PC-9 (cell line): Measurements from ENCODE around the gene IKZF1. TPM values are rescaled to one million over a fixed set of nuclear protein-coding genes. Genes with fewer than 3 reads are reported as not detected.

Experiments
- BruUV-seq: library from RNA; stranded (reverse); fragments of 400-500 nt; replicated peaks from 2 replicates; lab custom pipeline; 2021; lab: Mats Ljungman, UMichigan
- CTCF ChIA-PET: fragments of 300-600 bp; sonication (Branson Sonifier 250); formaldehyde crosslinking; loops from one replicate; lab custom pipeline; 2022; ENCODE audit warnings: antibody characterized with exemption; lab: Charles Lee
- POLR2A ChIA-PET: fragments of 300-600 bp; sonication (Branson Sonifier 250); formaldehyde crosslinking; loops from one replicate; lab custom pipeline; 2022; ENCODE audit warnings: antibody characterized with exemption; ENCODE audit not compliant: unreplicated experiment; lab: Charles Lee
- DNase-seq, 2 experiments: peaks; one replicate each; pipeline versions ENCODE4 v3.0.0 to v3.0.0-alpha.2; 2015 to 2022; ENCODE audit warnings: mixed read lengths in 1 of 2
- H2AFZ ChIP-seq: fragments of 200-600 bp; sonication (generic); 2 replicates; pipeline ENCODE4 v1.8.1; 2017; ENCODE audit warnings: antibody characterized with exemption
- H3F3A ChIP-seq: fragments of 200-600 bp; sonication (generic); 2 replicates; pipeline ENCODE4 v1.8.1; 2017; ENCODE audit warnings: antibody characterized with exemption, mild to moderate bottlenecking, low read depth; ENCODE audit not compliant: insufficient read depth
- H3K27ac ChIP-seq: fragments of 200-600 bp; sonication (generic); 2 replicates; pipeline ENCODE4 v1.6.1; 2016; ENCODE audit warnings: mixed run types
- H3K27me3 ChIP-seq: fragments of 200-600 bp; sonication (generic); 2 replicates; pipeline ENCODE4 v1.6.1; 2016; ENCODE audit warnings: low read depth, mixed run types; ENCODE audit not compliant: insufficient read depth
- H3K36me3 ChIP-seq: fragments of 200-600 bp; sonication (generic); 2 replicates; pipeline ENCODE4 v1.6.1; 2016; ENCODE audit warnings: low read depth, mixed run types
- H3K4me1 ChIP-seq: fragments of 200-600 bp; sonication (generic); replicated peaks from 2 replicates; pipeline ENCODE4 v1.6.1; 2016; ENCODE audit warnings: mixed run types; ENCODE audit not compliant: insufficient read depth
- H3K4me2 ChIP-seq: fragments of 200-600 bp; sonication (generic); 2 replicates; pipeline ENCODE4 v1.6.1; 2017; ENCODE audit warnings: mixed run types
- H3K4me3 ChIP-seq: fragments of 200-600 bp; sonication (generic); 2 replicates; pipeline ENCODE4 v1.6.1; 2016; ENCODE audit warnings: mixed run types
- H3K79me2 ChIP-seq: fragments of 200-600 bp; sonication (generic); 2 replicates; pipeline ENCODE4 v1.6.1; 2017; ENCODE audit warnings: low read depth, mixed run types
- H3K9me2 ChIP-seq: fragments of 200-600 bp; sonication (generic); 2 replicates; pipeline ENCODE4 v1.8.1; 2017; ENCODE audit warnings: mild to moderate bottlenecking; ENCODE audit not compliant: insufficient read depth
- H3K9me3 ChIP-seq: fragments of 200-600 bp; sonication (generic); 2 replicates; pipeline ENCODE4 v1.8.1; 2016; ENCODE audit warnings: low read depth; ENCODE audit not compliant: insufficient read depth
- H4K20me1 ChIP-seq: fragments of 200-600 bp; sonication (generic); 2 replicates; pipeline ENCODE4 v1.8.1; 2017; ENCODE audit not compliant: insufficient read depth
- EZH2 ChIP-seq: fragments of 200-600 bp; sonication (generic); IDR thresholded peaks from 2 replicates; pipeline ENCODE4 v1.8.0; 2017; ENCODE audit warnings: antibody characterized with exemption, low read depth
- intact Hi-C: fragments of 100-400 bp; cut with micrococcal nuclease; formaldehyde crosslinking; loops from one replicate; pipeline ENCODE4 v1.10.0; 2022; ENCODE audit not compliant: unreplicated experiment
- total RNA-seq: library from RNA; stranded (reverse); gene quantifications from 2 replicates; pipeline ENCODE4 v1.2.3, GENCODE V29; 2021
- TF ChIP-seq, protein P1 (sequence below): fragments of 200-600 bp; sonication (generic); conservative IDR thresholded peaks from 2 replicates; pipeline ENCODE4 v1.6.1; 2017; ENCODE audit warnings: mixed run types, antibody characterized with exemption, mild to moderate bottlenecking, moderate library complexity

IKZF1 gene
- total RNA-seq, 1 experiment from 2014 or later, result not detected

DNA sequence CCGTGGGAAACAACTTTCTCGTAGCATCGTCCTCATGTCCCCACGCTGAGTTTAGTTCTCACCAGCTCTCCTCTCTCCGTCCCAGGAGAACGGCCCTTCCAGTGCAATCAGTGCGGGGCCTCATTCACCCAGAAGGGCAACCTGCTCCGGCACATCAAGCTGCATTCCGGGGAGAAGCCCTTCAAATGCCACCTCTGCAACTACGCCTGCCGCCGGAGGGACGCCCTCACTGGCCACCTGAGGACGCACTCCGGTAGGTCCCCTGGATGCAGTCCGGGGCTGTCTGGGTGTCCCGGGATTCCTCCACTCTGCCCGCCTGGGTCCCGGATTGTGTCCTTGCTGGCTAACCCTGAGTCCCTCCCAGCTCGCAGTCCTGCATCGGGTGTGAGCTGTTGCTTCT is 77.9 kb downstream of the IKZF1 start:
- Histone ChIP-seq H3K9me2 (no peaks in the 10 kb centered on the region), H3F3A (no peaks in the 10 kb centered on the region), H3K4me2 (no peak overlapping the region), H3K36me3 (no peaks in the 10 kb centered on the region), H3K4me1 (no peaks in the 10 kb centered on the region), H2AFZ (no peak overlapping the region), H3K27me3 (peaks cover 97% of the 10 kb centered on the region), H4K20me1 (no peaks in the 10 kb centered on the region), H3K9me3 (no peaks in the 10 kb centered on the region; the same call in 1 of the 2 replicates), H3K4me3 (no peak overlapping the region), H3K79me2 (no peaks in the 10 kb centered on the region), H3K27ac (no peak overlapping the region)
- CTCF ChIA-PET, result no interaction called here
- DNase-seq, result no peak
- BruUV-seq, result no TSS peak
- POLR2A ChIA-PET, result no interaction called here
- intact Hi-C loops, result no loop called here
- TF ChIP-seq, protein P1, sequence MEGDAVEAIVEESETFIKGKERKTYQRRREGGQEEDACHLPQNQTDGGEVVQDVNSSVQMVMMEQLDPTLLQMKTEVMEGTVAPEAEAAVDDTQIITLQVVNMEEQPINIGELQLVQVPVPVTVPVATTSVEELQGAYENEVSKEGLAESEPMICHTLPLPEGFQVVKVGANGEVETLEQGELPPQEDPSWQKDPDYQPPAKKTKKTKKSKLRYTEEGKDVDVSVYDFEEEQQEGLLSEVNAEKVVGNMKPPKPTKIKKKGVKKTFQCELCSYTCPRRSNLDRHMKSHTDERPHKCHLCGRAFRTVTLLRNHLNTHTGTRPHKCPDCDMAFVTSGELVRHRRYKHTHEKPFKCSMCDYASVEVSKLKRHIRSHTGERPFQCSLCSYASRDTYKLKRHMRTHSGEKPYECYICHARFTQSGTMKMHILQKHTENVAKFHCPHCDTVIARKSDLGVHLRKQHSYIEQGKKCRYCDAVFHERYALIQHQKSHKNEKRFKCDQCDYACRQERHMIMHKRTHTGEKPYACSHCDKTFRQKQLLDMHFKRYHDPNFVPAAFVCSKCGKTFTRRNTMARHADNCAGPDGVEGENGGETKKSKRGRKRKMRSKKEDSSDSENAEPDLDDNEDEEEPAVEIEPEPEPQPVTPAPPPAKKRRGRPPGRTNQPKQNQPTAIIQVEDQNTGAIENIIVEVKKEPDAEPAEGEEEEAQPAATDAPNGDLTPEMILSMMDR, result no peak
- no peak for TF ChIP-seq EZH2

- Histone ChIP-seq H3K27me3 (peaks cover 97% of the 10 kb centered on the region), H3K27ac (no peak overlapping the region), H3K4me3 (no peak overlapping the region), H3K36me3 (no peaks in the 10 kb centered on the region), H4K20me1 (no peaks in the 10 kb centered on the region), H3F3A (no peaks in the 10 kb centered on the region), H3K9me3 (no peaks in the 10 kb centered on the region; the same call in 1 of the 2 replicates), H3K79me2 (no peaks in the 10 kb centered on the region), H2AFZ (no peak overlapping the region), H3K4me2 (no peak overlapping the region), H3K4me1 (no peaks in the 10 kb centered on the region), H3K9me2 (no peaks in the 10 kb centered on the region)
- TF ChIP-seq EZH2, result no peak
- TF ChIP-seq, protein P1, result no peak
- no TSS peak for BruUV-seq
- POLR2A ChIA-PET, result interaction anchor here (0.5 kb wide), 1 partner anchor 16 kb away, joined by 3 read pairs; no protein-coding TSS in a partner anchor
- CTCF ChIA-PET, result no interaction called here
- no peak for DNase-seq
- intact Hi-C loops, result no loop called here
Measured at GRCh38 chr7:50387351-50387750, 82.8 kb downstream of the IKZF1 start.

DNA sequence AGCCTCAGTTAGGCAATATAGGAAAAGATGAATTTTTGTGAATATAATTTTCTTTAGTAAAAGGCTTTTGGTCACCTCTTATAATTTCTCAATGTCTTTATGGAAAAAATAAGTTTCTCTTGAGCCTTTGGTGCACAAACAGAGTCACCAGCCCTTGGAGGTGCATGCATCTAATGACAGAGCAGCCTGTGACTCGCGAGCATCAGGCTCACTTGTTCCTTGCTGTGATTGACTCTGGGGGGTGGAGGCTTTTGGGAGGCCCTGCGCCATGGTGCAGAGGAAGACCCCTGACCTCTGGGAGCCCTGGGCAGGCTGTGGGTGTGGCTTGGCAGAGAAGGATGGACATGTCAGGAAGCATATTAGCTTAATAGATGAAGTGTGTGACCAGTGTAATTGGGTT is 85.4 kb downstream of the IKZF1 start:
- H3F3A ChIP-seq, result no peaks in the 10 kb centered on the region
- intact Hi-C loops, result no loop called here
- no peaks in the 10 kb centered on the region for H3K4me1 ChIP-seq
- TF ChIP-seq EZH2, result no peak
- TF ChIP-seq, protein P1, result no peak
- CTCF ChIA-PET, result no interaction called here
- no TSS peak for BruUV-seq
- POLR2A ChIA-PET, result no interaction called here
- H2AFZ ChIP-seq, result no peak overlapping the region
- H3K9me2 ChIP-seq, result no peaks in the 10 kb centered on the region
- H4K20me1 ChIP-seq, result no peaks in the 10 kb centered on the region
- no peaks in the 10 kb centered on the region for H3K36me3 ChIP-seq
- peaks cover 96% of the 10 kb centered on the region for H3K27me3 ChIP-seq
- DNase-seq, result no peak
- no peaks in the 10 kb centered on the region for H3K79me2 ChIP-seq
- H3K27ac ChIP-seq, result no peak overlapping the region
- H3K4me2 ChIP-seq, result no peak overlapping the region
- H3K4me3 ChIP-seq, result no peak overlapping the region
- no peaks in the 10 kb centered on the region; the same call in 1 of the 2 replicates for H3K9me3 ChIP-seq
